Measurements from ENCODE around the gene HUNK. TPM values are rescaled to one million over a fixed set of nuclear protein-coding genes. Genes with fewer than 3 reads are reported as not detected.
A peak's percentile ranks its signal among the peaks of the same experiment; 100 is the strongest.

Gene HUNK
- total RNA-seq, 1 experiment from 2014 or later = 4.8 TPM

DNA sequence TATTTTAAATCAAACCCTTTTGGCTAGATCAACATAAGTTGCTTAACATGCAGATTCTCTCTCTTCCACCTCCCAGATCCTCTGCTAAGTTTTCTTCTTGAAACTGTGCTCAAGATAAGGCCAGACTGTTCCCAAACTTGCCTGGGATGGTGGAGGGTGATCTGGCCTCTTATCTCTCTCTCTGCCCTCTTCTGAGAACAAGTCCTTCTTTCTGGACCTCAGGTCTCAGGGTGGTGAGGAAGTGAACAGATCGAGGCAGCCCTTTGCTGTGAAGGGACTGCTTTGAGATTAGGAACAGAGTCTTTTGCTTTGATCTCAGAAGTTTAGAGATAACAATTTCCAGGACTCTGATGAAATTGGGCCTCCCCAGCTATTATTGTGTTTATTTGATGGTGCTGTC, 70.7 kb downstream of the HUNK start:
- ChIA-PET CTCF (interaction anchor here (0.9 to 1.0 kb wide), 2 partner anchors 10 to 68 kb away, joined by 3 to 4 read pairs; no protein-coding TSS in a partner anchor), POLR2A (no interaction called here)
- H3K4me3 Mint-ChIP-seq (ENCODE audit: unreplicated experiment) = no peak overlapping the region
- peaks cover under 1% of the 10 kb centered on the region for H3K36me3 Mint-ChIP-seq (ENCODE audit: insufficient read depth, unreplicated experiment)
- H3K9me3 Mint-ChIP-seq (ENCODE audit: unreplicated experiment) = no peaks in the 10 kb centered on the region
- intact Hi-C loops (cut with micrococcal nuclease; ENCODE audit: unreplicated experiment) = loop anchor here (10.0 kb wide), 1 partner anchor 69 kb away; the partner anchor contains the start of gene HUNK
- TF ChIP-seq, protein P1, sequence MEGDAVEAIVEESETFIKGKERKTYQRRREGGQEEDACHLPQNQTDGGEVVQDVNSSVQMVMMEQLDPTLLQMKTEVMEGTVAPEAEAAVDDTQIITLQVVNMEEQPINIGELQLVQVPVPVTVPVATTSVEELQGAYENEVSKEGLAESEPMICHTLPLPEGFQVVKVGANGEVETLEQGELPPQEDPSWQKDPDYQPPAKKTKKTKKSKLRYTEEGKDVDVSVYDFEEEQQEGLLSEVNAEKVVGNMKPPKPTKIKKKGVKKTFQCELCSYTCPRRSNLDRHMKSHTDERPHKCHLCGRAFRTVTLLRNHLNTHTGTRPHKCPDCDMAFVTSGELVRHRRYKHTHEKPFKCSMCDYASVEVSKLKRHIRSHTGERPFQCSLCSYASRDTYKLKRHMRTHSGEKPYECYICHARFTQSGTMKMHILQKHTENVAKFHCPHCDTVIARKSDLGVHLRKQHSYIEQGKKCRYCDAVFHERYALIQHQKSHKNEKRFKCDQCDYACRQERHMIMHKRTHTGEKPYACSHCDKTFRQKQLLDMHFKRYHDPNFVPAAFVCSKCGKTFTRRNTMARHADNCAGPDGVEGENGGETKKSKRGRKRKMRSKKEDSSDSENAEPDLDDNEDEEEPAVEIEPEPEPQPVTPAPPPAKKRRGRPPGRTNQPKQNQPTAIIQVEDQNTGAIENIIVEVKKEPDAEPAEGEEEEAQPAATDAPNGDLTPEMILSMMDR (IDR thresholded peaks at IDR 0.05; ENCODE audit: insufficient read depth in 1 of 2, low read depth in 1 of 2, low read length in 1 of 2, severe bottlenecking in 1 of 2, unreplicated experiment in 1 of 2) = no peak
- H3K27ac Mint-ChIP-seq (ENCODE audit: unreplicated experiment) = peak overlapping the region; percentile 22
- Histone ChIP-seq H3K4me1 (peaks cover 28% of the 10 kb centered on the region), H3K4me3 (ENCODE audit: low read depth, low read length) (no peak overlapping the region), H3K36me3 (ENCODE audit: control insufficient read depth, insufficient read depth, low read length) (no peaks in the 10 kb centered on the region), H3K9me3 (no peaks in the 10 kb centered on the region), H3K27me3 (replicated peaks; ENCODE audit: control insufficient read depth, insufficient read depth, low read length) (no peaks in the 10 kb centered on the region)
- peaks cover 18% of the 10 kb centered on the region for H3K4me1 Mint-ChIP-seq (ENCODE audit: low read depth, unreplicated experiment)
- no peaks in the 10 kb centered on the region for H3K27me3 Mint-ChIP-seq (ENCODE audit: insufficient read depth, unreplicated experiment)
- BruUV-seq (replicated peaks) = no TSS peak
- peak; percentile 10 to 51 for DNase-seq

DNA sequence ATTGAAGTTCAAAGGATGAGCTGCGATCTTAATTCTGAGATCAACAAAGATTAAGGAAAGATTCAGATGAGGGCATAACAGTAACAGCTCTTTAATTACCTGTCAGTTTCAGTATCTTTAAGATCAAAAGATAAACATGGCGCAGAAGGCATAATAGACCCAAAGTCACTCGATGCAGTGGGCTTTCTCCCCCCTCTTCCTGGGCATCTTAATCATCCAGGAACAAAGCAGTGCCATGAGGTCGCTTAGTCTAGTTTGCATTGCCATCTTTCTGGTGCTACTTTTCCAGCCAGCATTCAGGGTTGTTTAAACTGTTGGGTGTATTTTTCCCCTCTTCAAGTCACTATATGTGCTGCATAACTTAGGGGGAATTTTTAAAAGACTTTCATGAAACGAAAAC, 72.3 kb downstream of the HUNK start:
- no peaks in the 10 kb centered on the region for H3K36me3 ChIP-seq (ENCODE audit: control insufficient read depth, insufficient read depth, low read length)
- ChIA-PET CTCF (no interaction called here), POLR2A (no interaction called here)
- no peaks in the 10 kb centered on the region for H3K27me3 Mint-ChIP-seq (ENCODE audit: insufficient read depth, unreplicated experiment)
- intact Hi-C loops (cut with micrococcal nuclease; ENCODE audit: unreplicated experiment) = loop anchor here (10.0 kb wide), 1 partner anchor 70 kb away; the partner anchor contains the start of gene HUNK
- no peak overlapping the region for H3K4me3 Mint-ChIP-seq (ENCODE audit: unreplicated experiment)
- peaks cover 27% of the 10 kb centered on the region for H3K4me1 ChIP-seq
- H3K4me3 ChIP-seq (ENCODE audit: low read depth, low read length) = no peak overlapping the region
- DNase-seq = no peak
- no peak overlapping the region for H3K27ac Mint-ChIP-seq (ENCODE audit: unreplicated experiment)
- no peaks in the 10 kb centered on the region for H3K27me3 ChIP-seq (replicated peaks; ENCODE audit: control insufficient read depth, insufficient read depth, low read length)
- peaks cover 15% of the 10 kb centered on the region for H3K4me1 Mint-ChIP-seq (ENCODE audit: low read depth, unreplicated experiment)
- BruUV-seq (replicated peaks) = no TSS peak
- peaks cover 4% of the 10 kb centered on the region for H3K36me3 Mint-ChIP-seq (ENCODE audit: insufficient read depth, unreplicated experiment)
- H3K9me3 ChIP-seq = no peaks in the 10 kb centered on the region
- TF ChIP-seq, protein P1 (IDR thresholded peaks at IDR 0.05; ENCODE audit: insufficient read depth in 1 of 2, low read depth in 1 of 2, low read length in 1 of 2, severe bottlenecking in 1 of 2, unreplicated experiment in 1 of 2) = no peak
- no peaks in the 10 kb centered on the region for H3K9me3 Mint-ChIP-seq (ENCODE audit: unreplicated experiment)

DNA sequence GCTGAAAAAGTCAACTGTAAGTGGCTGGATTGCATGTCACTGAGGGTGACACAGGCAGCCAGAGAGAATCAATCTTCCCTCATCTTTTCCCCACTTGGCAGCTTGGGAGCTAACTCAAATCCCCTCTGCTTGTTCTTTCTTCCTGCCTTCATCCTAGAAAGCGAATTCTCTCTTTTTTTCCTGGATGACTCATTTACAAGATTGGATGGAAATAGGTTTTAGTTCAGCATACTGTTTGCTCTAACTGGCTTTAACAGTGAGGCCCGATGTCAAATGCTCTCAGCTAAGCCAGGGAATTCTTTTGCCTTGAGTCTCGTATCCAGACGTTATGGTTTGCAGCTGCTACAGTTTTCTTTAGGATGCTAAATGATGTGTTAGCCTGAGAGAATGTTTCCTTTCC, 72.7 kb downstream of the HUNK start:
- H3K36me3 Mint-ChIP-seq (ENCODE audit: insufficient read depth, unreplicated experiment) = peaks cover 4% of the 10 kb centered on the region
- H3K4me1 Mint-ChIP-seq (ENCODE audit: low read depth, unreplicated experiment) = peaks cover 15% of the 10 kb centered on the region
- TF ChIP-seq, protein P1 (IDR thresholded peaks at IDR 0.05; ENCODE audit: insufficient read depth in 1 of 2, low read depth in 1 of 2, low read length in 1 of 2, severe bottlenecking in 1 of 2, unreplicated experiment in 1 of 2) = no peak
- no peak overlapping the region for H3K4me3 Mint-ChIP-seq (ENCODE audit: unreplicated experiment)
- H3K4me3 ChIP-seq (ENCODE audit: low read depth, low read length) = no peak overlapping the region
- intact Hi-C loops (cut with micrococcal nuclease; ENCODE audit: unreplicated experiment) = loop anchor here (10.0 kb wide), 1 partner anchor 71 kb away; the partner anchor contains the start of gene HUNK
- H3K36me3 ChIP-seq (ENCODE audit: control insufficient read depth, insufficient read depth, low read length) = no peaks in the 10 kb centered on the region
- H3K27ac Mint-ChIP-seq (ENCODE audit: unreplicated experiment) = no peak overlapping the region
- BruUV-seq (replicated peaks) = no TSS peak
- no peaks in the 10 kb centered on the region for H3K27me3 ChIP-seq (replicated peaks; ENCODE audit: control insufficient read depth, insufficient read depth, low read length)
- H3K9me3 ChIP-seq = no peaks in the 10 kb centered on the region
- H3K4me1 ChIP-seq = peaks cover 27% of the 10 kb centered on the region
- POLR2A ChIA-PET = no interaction called here
- CTCF ChIA-PET = no interaction called here
- H3K27me3 Mint-ChIP-seq (ENCODE audit: insufficient read depth, unreplicated experiment) = no peaks in the 10 kb centered on the region
- H3K9me3 Mint-ChIP-seq (ENCODE audit: unreplicated experiment) = no peaks in the 10 kb centered on the region
- no peak for DNase-seq
